ENCODE measurements around the gene TCTN1. TPM values are rescaled to one million over a fixed set of nuclear protein-coding genes. Genes with fewer than 3 reads are reported as not detected.
"Not testable (repeated sequence)": the region's sequence is repeated elsewhere in the genome, so short reads cannot be mapped to it uniquely, and the experiment has no call there.

The TCTN1 gene
- total RNA-seq, 2 donors from 2014 or later = 3.5 to 6.4 TPM

- Mint-ChIP-seq H3K4me3 (peak overlapping the region; percentile 97), H3K27ac (peak overlapping the region; percentile 93), H3K27me3 (no peaks in the 10 kb centered on the region), H3K9me3 (no peaks in the 10 kb centered on the region), H3K4me1 (peaks cover 37% of the 10 kb centered on the region), H3K36me3 (ENCODE audit: low read depth) (peaks cover 39% of the 10 kb centered on the region)
- ATAC-seq (replicated peaks) = peak; percentile 56
These were observed 35.0 kb upstream of the TCTN1 start for GRCh38 chr12:110578694-110579534.

GRCh38 chr12:110579535-110580253, 34.2 kb upstream of the TCTN1 start:
- Mint-ChIP-seq H3K9me3 (no peaks in the 10 kb centered on the region), H3K27me3 (no peaks in the 10 kb centered on the region), H3K36me3 (ENCODE audit: low read depth) (peaks cover 39% of the 10 kb centered on the region), H3K4me3 (peak overlapping the region; percentile 97), H3K4me1 (peaks cover 37% of the 10 kb centered on the region), H3K27ac (peak overlapping the region; percentile 93)
- no peak for ATAC-seq (replicated peaks)

GRCh38 chr12:110581931-110582275, 32.0 kb upstream of the TCTN1 start:
- ATAC-seq (replicated peaks) = no peak
- Mint-ChIP-seq H3K36me3 (ENCODE audit: low read depth) (peaks cover 39% of the 10 kb centered on the region), H3K4me1 (peaks cover 29% of the 10 kb centered on the region), H3K9me3 (no peaks in the 10 kb centered on the region), H3K4me3 (peak overlapping the region; percentile 97), H3K27ac (peak overlapping the region; percentile 87), H3K27me3 (no peaks in the 10 kb centered on the region)

- Mint-ChIP-seq H3K36me3 (ENCODE audit: low read depth) (peaks cover 39% of the 10 kb centered on the region), H3K9me3 (no peaks in the 10 kb centered on the region), H3K27me3 (no peaks in the 10 kb centered on the region), H3K4me3 (peak overlapping the region; percentile 97), H3K27ac (peak overlapping the region; percentile 87), H3K4me1 (peaks cover 27% of the 10 kb centered on the region)
- peak; percentile 33 for ATAC-seq (replicated peaks)
These were observed 31.4 kb upstream of the TCTN1 start for GRCh38 chr12:110582276-110583136.

GRCh38 chr12:110583137-110584059, 30.5 kb upstream of the TCTN1 start, which contains the start of gene PPTC7:
Gene PPTC7, minus strand, starts transcription at chr12:110583318. Its CDS starts 287 bp downstream, at chr12:110583031.
- Mint-ChIP-seq H3K27ac (peak within 1 kb of the TSS; percentile 92), H3K36me3 (ENCODE audit: low read depth) (peaks cover 39% of the 10 kb centered on the region), H3K9me3 (no peaks in the 10 kb centered on the region), H3K4me1 (peaks cover 22% of the 10 kb centered on the region), H3K27me3 (no peaks in the 10 kb centered on the region), H3K4me3 (peak within 1 kb of the TSS; percentile 97)
- ATAC-seq (replicated peaks) = peak; percentile 85

GRCh38 chr12:110585231-110585799, 28.6 kb upstream of the TCTN1 start:
- no peaks in the 10 kb centered on the region for H3K27me3 Mint-ChIP-seq
- H3K4me1 Mint-ChIP-seq = peaks cover 17% of the 10 kb centered on the region
- ATAC-seq (replicated peaks) = no peak

GRCh38 chr12:110587102-110587501, 26.8 kb upstream of the TCTN1 start:
- not testable (repeated sequence) for H3K36me3 Mint-ChIP-seq (ENCODE audit: low read depth); H3K9me3 Mint-ChIP-seq; ATAC-seq (replicated peaks); H3K4me3 Mint-ChIP-seq; H3K27ac Mint-ChIP-seq; H3K27me3 Mint-ChIP-seq
- peaks cover 20% of the 10 kb centered on the region for H3K4me1 Mint-ChIP-seq

More at GRCh38 chr12:110585231-110585799, 28.6 kb upstream of the TCTN1 start:
- peak overlapping the region; percentile 92 for H3K27ac Mint-ChIP-seq
- H3K9me3 Mint-ChIP-seq = no peaks in the 10 kb centered on the region
- H3K4me3 Mint-ChIP-seq = peak overlapping the region; percentile 97
- H3K36me3 Mint-ChIP-seq (ENCODE audit: low read depth) = peaks cover 20% of the 10 kb centered on the region

GRCh38 chr12:110590059-110590458, 23.9 kb upstream of the TCTN1 start:
- Mint-ChIP-seq H3K27me3 (no peaks in the 10 kb centered on the region), H3K9me3 (no peaks in the 10 kb centered on the region), H3K4me3 (peak overlapping the region; percentile 73), H3K36me3 (ENCODE audit: low read depth) (no peaks in the 10 kb centered on the region), H3K27ac (peak overlapping the region; percentile 98), H3K4me1 (peaks cover 18% of the 10 kb centered on the region)
- ATAC-seq (replicated peaks) = no peak

GRCh38 chr12:110590806-110591326, 23.1 kb upstream of the TCTN1 start:
- Mint-ChIP-seq H3K27ac (peak overlapping the region; percentile 98), H3K4me3 (peak overlapping the region; percentile 73), H3K36me3 (ENCODE audit: low read depth) (no peaks in the 10 kb centered on the region), H3K4me1 (peaks cover 15% of the 10 kb centered on the region), H3K27me3 (no peaks in the 10 kb centered on the region), H3K9me3 (no peaks in the 10 kb centered on the region)
- ATAC-seq (replicated peaks) = peak; percentile 96

- peaks cover 15% of the 10 kb centered on the region for H3K4me1 Mint-ChIP-seq
- H3K36me3 Mint-ChIP-seq (ENCODE audit: low read depth) = no peaks in the 10 kb centered on the region
- H3K27ac Mint-ChIP-seq = peak overlapping the region; percentile 98
- no peak for ATAC-seq (replicated peaks)
- H3K9me3 Mint-ChIP-seq = no peaks in the 10 kb centered on the region
- peak overlapping the region; percentile 73 for H3K4me3 Mint-ChIP-seq
- no peaks in the 10 kb centered on the region for H3K27me3 Mint-ChIP-seq
These were observed 22.4 kb upstream of the TCTN1 start for GRCh38 chr12:110591451-110592051.

GRCh38 chr12:110592078-110592477, 21.9 kb upstream of the TCTN1 start:
- no peak overlapping the region for H3K4me3 Mint-ChIP-seq
- H3K36me3 Mint-ChIP-seq (ENCODE audit: low read depth) = no peaks in the 10 kb centered on the region
- no peak for ATAC-seq (replicated peaks)
- H3K27ac Mint-ChIP-seq = peak overlapping the region; percentile 98
- no peaks in the 10 kb centered on the region for H3K27me3 Mint-ChIP-seq
- peaks cover 15% of the 10 kb centered on the region for H3K4me1 Mint-ChIP-seq
- H3K9me3 Mint-ChIP-seq = no peaks in the 10 kb centered on the region

GRCh38 chr12:110592919-110593318, 21.0 kb upstream of the TCTN1 start:
- not testable (repeated sequence) for H3K4me3 Mint-ChIP-seq; H3K9me3 Mint-ChIP-seq; ATAC-seq (replicated peaks); H3K27me3 Mint-ChIP-seq; H3K36me3 Mint-ChIP-seq (ENCODE audit: low read depth); H3K27ac Mint-ChIP-seq
- H3K4me1 Mint-ChIP-seq = peaks cover 15% of the 10 kb centered on the region

GRCh38 chr12:110597885-110598284, 16.0 kb upstream of the TCTN1 start:
- no peaks in the 10 kb centered on the region for H3K36me3 Mint-ChIP-seq (ENCODE audit: low read depth)
- H3K9me3 Mint-ChIP-seq = no peaks in the 10 kb centered on the region
- H3K4me3 Mint-ChIP-seq = no peak overlapping the region
- ATAC-seq (replicated peaks) = no peak
- H3K4me1 Mint-ChIP-seq = peaks cover 7% of the 10 kb centered on the region
- no peaks in the 10 kb centered on the region for H3K27me3 Mint-ChIP-seq
- H3K27ac Mint-ChIP-seq = no peak overlapping the region

All from activated T-helper 17 cell treated with anti-CD3 and anti-CD28 coated beads, Interleukin-2, amount 50 U/mL, for 72 hours (primary cell).